Parathyroid adenoma (tissue), 2 donors: Measurements from ENCODE around the gene MAPK9.

ENCODE experiments used
- H2AFZ ChIP-seq: fragments of 300-600 bp; sonication (generic); one replicate; pipeline ENCODE4 v1.7.0; 2017; ENCODE audit warnings: antibody characterized with exemption, mild to moderate bottlenecking
- H3K27ac ChIP-seq: fragments of 300-600 bp; sonication (generic); one replicate; pipeline ENCODE4 v1.7.0; 2017
- H3K27me3 ChIP-seq: fragments of 300-600 bp; sonication (generic); one replicate; pipeline ENCODE4 v1.7.0; 2017; ENCODE audit warnings: low read length; ENCODE audit not compliant: control insufficient read depth, insufficient read depth
- H3K36me3 ChIP-seq: fragments of 300-600 bp; sonication (generic); one replicate; pipeline ENCODE4 v1.7.0; 2017; ENCODE audit warnings: low read length; ENCODE audit not compliant: control insufficient read depth, insufficient read depth
- H3K4me1 ChIP-seq: fragments of 300-600 bp; sonication (generic); one replicate; pipeline ENCODE4 v1.7.0; 2017; ENCODE audit warnings: control low read depth
- H3K4me2 ChIP-seq: fragments of 300-600 bp; sonication (generic); one replicate; pipeline ENCODE4 v1.7.0; 2017; ENCODE audit warnings: low read length
- H3K4me3 ChIP-seq: fragments of 300-600 bp; sonication (generic); one replicate; pipeline ENCODE4 v1.7.0; 2017; ENCODE audit warnings: low read depth, low read length
- H3K79me2 ChIP-seq: fragments of 300-600 bp; sonication (generic); one replicate; pipeline ENCODE4 v1.7.0; 2017; ENCODE audit warnings: control low read depth
- H3K9ac ChIP-seq: fragments of 300-600 bp; sonication (generic); one replicate; pipeline ENCODE4 v1.7.0; 2017; ENCODE audit warnings: mild to moderate bottlenecking
- H3K9me3 ChIP-seq: fragments of 300-600 bp; sonication (generic); one replicate; pipeline ENCODE4 v1.7.0; 2017; ENCODE audit warnings: low read length; ENCODE audit not compliant: control insufficient read depth
- CTCF ChIP-seq: fragments of 300-600 bp; sonication (generic); IDR thresholded peaks from one replicate; pipeline ENCODE4 v1.7.0; 2017; ENCODE audit warnings: antibody characterized with exemption, mild to moderate bottlenecking
- donor health status: primary hyperparathyroidism.

The MAPK9 gene

GRCh38 chr5:180259260-180259611 lies 32.6 kb downstream of the MAPK9 start:
- Histone ChIP-seq H3K27ac (no peak overlapping the region), H3K36me3 (peaks cover 36% of the 10 kb centered on the region), H3K9me3 (peaks cover 33% of the 10 kb centered on the region), H3K27me3 (no peaks in the 10 kb centered on the region), H3K9ac (no peak overlapping the region), H3K4me2 (no peak overlapping the region), H2AFZ (no peak overlapping the region), H3K4me1 (no peaks in the 10 kb centered on the region), H3K4me3 (no peak overlapping the region), H3K79me2 (no peaks in the 10 kb centered on the region)
- no peak for TF ChIP-seq CTCF

GRCh38 chr5:180253036-180253824 lies 38.7 kb downstream of the MAPK9 start:
- no peaks in the 10 kb centered on the region for H3K79me2 ChIP-seq
- H3K9me3 ChIP-seq, result peaks cover 12% of the 10 kb centered on the region
- no peak for TF ChIP-seq CTCF
- H3K4me1 ChIP-seq, result no peaks in the 10 kb centered on the region
- no peaks in the 10 kb centered on the region for H3K27me3 ChIP-seq
- no peak overlapping the region for H3K27ac ChIP-seq
- no peak overlapping the region for H3K9ac ChIP-seq
- no peak overlapping the region for H3K4me2 ChIP-seq
- no peak overlapping the region for H3K4me3 ChIP-seq
- peaks cover 5% of the 10 kb centered on the region for H3K36me3 ChIP-seq
- no peak overlapping the region for H2AFZ ChIP-seq

GRCh38 chr5:180251887-180252286 lies 40.0 kb downstream of the MAPK9 start:
- no peak for TF ChIP-seq CTCF
- no peaks in the 10 kb centered on the region for H3K36me3 ChIP-seq

GRCh38 chr5:180251141-180251540 lies 40.7 kb downstream of the MAPK9 start:
- Histone ChIP-seq H3K27me3 (no peaks in the 10 kb centered on the region), H3K9me3 (peaks cover 3% of the 10 kb centered on the region), H3K36me3 (no peaks in the 10 kb centered on the region)

More at GRCh38 chr5:180251887-180252286, 40.0 kb downstream of the MAPK9 start:
- no peak overlapping the region for H3K4me3 ChIP-seq
- no peaks in the 10 kb centered on the region for H3K27me3 ChIP-seq
- H3K9me3 ChIP-seq, result peaks cover 6% of the 10 kb centered on the region
- no peak overlapping the region for H3K27ac ChIP-seq
- no peak overlapping the region for H3K9ac ChIP-seq
- H3K4me2 ChIP-seq, result no peak overlapping the region
- H3K4me1 ChIP-seq, result no peaks in the 10 kb centered on the region
- no peaks in the 10 kb centered on the region for H3K79me2 ChIP-seq
- no peak overlapping the region for H2AFZ ChIP-seq

More at GRCh38 chr5:180251141-180251540, 40.7 kb downstream of the MAPK9 start:
- H3K4me2 ChIP-seq, result no peak overlapping the region
- no peak overlapping the region for H2AFZ ChIP-seq
- H3K4me1 ChIP-seq, result no peaks in the 10 kb centered on the region
- no peak overlapping the region for H3K27ac ChIP-seq
- no peak overlapping the region for H3K9ac ChIP-seq
- TF ChIP-seq CTCF, result no peak
- H3K79me2 ChIP-seq, result no peaks in the 10 kb centered on the region
- no peak overlapping the region for H3K4me3 ChIP-seq
